Stimulated activated naive CD4-positive, alpha-beta T cell (primary cell): Measurements from ENCODE around the gene DPH3.
"Not testable (repeated sequence)": the region's sequence is repeated elsewhere in the genome, so short reads cannot be mapped to it uniquely, and the experiment has no call there.

Source experiments
- DNase-seq, 6 experiments: peaks; one replicate each; lab custom pipeline; 2025; lab: John Stamatoyannopoulos, UW

Gene DPH3

DNA sequence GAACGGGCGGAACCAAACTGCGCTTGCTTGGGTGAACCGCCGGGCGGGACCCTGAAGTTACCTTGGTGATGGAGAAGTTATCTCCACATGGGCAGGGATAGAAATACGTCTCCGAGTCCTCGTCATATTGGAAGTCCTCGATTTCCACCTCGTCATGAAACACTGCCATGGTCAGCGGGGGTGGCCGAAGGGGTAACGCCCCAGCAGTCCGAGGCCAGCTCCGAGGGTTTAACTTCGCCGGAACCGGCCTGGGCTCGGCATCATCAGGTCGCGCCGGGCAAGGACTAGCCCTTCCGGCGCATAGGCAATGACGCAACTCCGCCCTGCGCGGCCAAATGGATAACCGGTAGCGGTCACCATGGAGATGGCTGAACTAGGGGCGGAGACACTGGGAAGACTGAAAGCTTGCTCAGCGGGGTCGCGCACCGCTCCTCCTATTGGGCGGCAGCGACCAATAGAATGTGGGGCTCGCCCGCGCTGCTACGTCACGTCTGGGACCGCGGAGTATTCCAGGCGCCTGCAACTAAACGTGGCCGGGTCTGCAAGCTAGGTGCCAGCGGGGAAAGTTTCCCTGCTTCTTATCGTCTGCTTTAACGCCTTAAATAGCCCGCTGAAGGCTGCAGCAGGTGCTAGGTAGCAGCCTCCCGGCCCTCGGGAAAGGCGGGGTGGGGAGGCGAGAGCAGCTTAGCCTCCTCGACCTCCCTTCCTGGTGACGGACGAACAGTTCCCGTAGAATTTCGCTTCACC, at the start of gene DPH3, which contains the start of gene OXNAD1:
DPH3 (minus strand) TSS at position 236 of the 747 bp plus-strand sequence; CDS start at position 169, 67 bp downstream.
OXNAD1 (plus strand) TSS at position 505 of the 747 bp plus-strand sequence. CDS start 5,741 bp downstream, outside the sequence.
- peak; percentile 95 to 99 (median 98) for DNase-seq

DNA sequence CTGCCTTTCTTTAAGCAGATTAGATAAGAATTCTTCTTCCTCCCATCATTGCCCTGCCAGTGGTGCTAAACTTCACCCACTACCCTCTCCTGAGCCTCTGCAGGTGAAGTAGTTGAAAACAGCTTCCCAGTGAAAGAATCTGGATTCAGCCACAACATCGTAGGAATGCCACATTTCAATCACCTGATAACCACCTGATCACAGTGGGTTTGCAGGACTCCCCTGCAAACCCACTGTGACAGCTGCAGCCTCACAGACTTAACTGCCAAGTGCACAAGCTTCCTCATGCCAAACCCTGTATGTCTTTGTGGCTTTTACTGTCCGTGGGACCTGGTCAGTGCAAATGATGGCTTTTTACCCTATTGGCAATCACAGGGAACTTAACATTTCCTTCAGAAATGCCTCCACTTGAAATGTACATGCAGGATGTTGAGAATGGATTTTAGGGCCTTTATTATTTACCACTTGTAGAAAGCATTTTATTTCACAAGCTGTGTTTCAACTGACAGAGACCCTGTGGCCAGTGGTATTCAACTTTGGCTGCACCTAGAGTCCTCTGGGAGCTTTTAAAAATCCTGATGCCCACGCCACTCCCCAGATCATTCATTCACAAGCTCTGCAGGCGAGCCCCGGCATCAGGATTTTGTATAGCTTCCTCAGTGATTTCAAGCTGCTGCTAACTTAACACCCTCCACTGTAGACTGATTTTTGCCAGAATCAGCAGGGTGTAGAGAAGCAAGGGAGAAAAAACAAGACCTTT, 49.3 kb upstream of the DPH3 start:
- no peak for DNase-seq

- peak; percentile 42 to 74 (median 58) for DNase-seq
Measured at GRCh38 chr3:16311960-16312451, 47.3 kb upstream of the DPH3 start.

DNA sequence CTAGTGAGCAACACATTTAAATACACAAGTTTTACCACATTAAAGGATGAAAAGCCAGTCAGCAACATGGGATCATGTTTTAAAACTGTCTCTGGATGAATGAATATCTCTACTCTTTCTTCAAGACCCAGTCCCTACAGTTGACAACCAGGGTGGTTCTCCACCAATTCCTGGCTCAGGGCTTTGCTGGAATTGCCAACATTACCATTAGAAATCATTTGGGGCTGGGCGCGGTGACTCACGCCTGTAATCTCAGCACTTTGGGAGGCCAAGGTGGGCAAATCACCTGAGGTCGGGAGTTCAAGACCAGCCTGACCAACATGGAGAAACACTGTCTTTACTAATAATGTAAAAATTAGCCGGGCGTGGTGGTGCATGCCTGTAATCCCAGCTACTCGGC, 45.7 kb upstream of the DPH3 start:
- not testable (repeated sequence) for DNase-seq

GRCh38 chr3:16309558-16309957, 44.8 kb upstream of the DPH3 start:
- DNase-seq = peak in 5 of 6 experiments; percentile 39 to 61 (median 58)

GRCh38 chr3:16308727-16309126, 44.0 kb upstream of the DPH3 start:
- no peak for DNase-seq

DNA sequence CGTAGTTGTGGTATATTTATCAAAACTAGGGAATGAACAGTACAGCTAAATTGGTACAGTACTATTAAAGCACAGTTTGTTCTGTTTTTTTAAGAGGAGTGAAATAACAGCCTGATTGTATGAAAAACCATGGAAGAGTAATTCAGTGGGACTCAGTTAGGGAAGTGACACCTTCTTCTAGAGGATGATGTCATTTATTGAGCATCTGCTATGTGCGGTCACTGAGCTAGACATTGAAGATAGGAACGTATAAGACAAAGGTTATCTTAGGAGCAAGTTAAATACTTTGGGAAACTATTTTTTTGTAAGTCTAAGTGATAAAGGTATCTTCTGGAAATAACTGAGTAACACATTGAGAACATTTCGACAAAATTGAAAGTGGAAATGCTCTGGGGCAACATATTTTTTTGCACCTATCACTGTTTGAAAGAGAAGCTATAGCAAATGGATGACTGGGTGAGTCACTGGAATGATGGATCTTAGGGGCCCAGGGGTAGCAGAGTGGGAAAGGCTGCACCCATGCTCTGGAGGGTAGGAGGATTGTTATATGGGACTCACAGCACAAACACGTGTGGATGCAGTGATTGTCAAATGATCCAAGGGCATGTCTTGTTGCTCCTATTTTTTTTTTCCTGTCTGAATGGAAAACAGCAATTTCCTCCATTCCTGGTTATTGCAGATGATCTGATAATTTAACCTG, 43.2 kb upstream of the DPH3 start:
- no peak for DNase-seq

GRCh38 chr3:16305111-16305541, 40.4 kb upstream of the DPH3 start:
- DNase-seq = peak in 4 of 6 experiments; percentile 28 to 43 (median 34)

DNA sequence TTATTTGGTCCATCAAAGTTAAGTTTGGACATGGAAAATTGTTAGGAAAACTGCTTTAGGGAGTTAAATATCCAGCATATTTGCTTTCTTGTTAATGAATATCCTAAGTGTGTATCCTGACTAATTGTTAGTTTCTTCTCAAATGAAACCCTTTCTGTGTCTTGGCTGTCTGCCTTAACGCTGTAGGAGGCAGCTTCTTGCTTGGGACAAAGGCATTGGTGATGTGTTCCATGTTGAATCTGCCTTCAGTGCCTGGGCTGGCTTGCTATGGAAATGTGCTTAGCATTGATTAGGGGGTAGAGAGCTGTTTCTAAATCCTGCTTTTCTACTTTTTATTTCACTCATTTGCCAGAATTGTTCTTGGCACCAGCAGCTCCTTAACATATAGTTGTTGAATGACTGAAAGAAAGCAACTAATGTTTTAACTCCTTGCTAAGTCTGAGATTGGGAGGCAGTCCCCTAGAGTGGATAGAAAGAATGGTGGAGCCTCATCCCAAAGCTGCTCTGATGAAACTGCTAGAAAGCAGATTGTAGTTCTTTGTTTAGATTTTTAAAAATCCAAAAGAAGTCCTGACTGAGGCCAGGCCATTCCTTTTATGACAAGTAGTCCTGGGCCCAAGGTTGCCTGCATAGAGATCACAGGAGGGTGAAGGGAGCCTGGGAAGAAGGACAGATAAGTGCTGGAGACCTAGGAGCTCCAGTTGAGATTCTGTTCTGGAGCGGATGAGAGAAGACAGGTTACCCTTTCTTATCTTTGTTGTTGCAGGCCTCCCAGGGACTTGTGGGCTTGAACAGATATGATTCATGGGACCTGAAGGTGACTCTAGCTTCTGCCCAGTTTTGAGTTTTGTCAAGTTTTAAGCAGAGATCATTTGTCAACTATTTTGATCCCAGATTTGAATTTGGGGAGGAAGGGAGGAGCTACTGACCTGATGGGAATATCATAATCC, 39.6 kb upstream of the DPH3 start:
- DNase-seq = no peak

DNA sequence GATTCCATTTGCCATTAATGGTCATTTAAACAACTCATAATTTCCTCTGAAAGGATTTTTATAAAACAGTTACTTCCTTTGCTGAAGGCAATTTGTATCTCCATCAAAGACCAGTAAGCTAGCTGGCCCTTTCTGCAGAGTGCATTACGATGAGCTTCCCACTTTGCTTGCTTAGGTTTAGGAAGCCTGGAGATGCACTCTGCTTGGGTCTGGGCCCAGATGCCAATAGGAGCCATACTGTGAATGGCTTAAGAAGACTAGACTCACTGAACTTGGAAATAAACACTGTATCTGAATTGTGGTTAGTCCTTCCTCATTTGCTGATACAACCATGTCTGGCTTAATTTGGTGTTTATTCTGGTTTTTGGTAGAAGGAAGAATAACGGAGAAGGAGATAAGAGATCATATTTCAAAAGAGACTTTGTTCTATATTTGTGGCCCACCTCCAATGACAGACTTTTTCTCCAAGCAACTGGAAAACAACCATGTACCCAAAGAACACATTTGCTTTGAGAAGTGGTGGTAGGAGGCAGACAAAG, 38.4 kb upstream of the DPH3 start:
- DNase-seq = no peak

DNA sequence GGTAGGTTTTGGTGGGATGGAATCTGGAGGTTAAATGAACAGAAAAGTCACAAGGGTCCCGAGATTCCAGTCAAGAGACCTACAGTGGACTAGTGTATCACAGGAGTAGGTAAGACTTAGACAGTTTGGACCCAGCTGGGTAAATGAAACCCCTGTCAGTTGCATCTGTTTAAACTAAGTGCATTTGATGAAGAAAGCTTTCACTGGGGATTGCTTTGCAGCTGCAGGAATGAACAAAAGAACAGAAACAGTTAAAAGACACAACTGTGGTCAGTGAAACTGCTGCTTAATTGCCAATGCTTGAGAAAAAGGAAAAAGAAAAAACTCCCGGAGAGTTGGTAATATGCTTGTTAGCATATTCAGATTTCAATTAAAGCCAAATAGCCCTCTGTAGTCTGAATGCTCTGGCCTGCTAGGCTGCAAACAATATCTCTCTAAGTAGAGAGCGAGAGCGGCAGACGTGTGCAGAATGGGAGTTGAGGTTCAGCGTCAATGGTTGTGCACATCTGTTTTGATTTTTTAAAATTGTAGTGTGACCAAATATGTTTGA, 37.4 kb upstream of the DPH3 start:
- DNase-seq = no peak

DNA sequence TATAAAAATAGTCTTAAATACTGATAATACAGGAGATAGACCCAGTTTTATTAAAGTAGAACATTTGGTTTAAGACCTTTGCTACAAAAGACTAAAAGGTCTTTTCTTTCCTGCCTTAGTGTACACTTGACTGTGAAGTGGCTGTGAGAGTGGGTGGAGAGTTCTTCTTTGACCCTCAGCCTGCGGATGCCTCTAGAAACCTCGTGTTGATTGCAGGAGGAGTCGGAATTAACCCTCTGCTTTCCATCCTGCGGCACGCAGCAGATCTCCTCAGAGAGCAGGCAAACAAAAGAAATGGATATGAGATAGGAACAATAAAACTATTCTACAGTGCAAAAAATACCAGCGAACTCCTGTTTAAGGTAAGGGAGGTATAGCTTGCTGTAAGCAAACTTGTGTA, 36.8 kb upstream of the DPH3 start:
- DNase-seq = no peak

GRCh38 chr3:16300881-16301359, 36.2 kb upstream of the DPH3 start:
- peak in 5 of 6 experiments; percentile 35 to 82 (median 79) for DNase-seq

DNA sequence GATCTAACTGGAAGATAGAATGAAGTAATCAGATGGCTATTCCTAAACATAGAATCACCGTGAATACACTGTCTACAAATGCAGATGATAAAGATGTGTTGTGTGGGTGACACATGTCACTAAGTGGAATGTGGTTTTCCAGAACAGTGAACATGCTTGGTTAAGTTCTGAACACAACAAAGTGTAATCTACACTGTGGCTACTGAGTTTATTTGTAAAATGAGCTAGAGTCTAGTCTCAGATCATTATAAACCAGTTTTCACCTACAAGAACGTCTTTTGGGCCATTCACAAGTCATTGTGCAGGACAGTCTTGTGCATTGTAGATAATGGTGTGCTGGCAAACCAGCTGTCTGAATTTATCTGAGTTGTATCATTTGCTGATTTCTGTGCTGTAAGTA, 35.6 kb upstream of the DPH3 start:
- DNase-seq = peak in 1 of 6 experiments; percentile 20

- no peak for DNase-seq
Measured at GRCh38 chr3:16299746-16300145, 35.0 kb upstream of the DPH3 start.

DNA sequence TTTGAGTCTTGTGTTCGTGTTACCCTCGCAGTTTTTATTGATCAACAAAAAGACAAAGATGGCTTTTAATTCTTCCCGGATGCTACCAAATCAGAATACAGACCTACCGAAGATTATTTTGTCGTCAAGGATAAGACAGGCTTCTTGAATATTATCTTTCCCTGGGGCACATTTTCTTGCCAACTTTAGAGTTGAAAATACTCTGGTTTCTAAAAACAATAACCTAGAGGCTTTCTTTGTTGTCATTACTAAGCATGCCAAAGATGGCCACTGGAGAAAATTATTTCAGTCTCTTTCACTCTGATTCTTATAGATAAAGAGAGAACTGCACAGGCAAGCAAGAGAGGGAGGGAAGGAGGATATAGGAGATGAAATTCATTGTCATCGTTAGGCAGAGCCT, 34.1 kb upstream of the DPH3 start:
- DNase-seq = no peak

DNA sequence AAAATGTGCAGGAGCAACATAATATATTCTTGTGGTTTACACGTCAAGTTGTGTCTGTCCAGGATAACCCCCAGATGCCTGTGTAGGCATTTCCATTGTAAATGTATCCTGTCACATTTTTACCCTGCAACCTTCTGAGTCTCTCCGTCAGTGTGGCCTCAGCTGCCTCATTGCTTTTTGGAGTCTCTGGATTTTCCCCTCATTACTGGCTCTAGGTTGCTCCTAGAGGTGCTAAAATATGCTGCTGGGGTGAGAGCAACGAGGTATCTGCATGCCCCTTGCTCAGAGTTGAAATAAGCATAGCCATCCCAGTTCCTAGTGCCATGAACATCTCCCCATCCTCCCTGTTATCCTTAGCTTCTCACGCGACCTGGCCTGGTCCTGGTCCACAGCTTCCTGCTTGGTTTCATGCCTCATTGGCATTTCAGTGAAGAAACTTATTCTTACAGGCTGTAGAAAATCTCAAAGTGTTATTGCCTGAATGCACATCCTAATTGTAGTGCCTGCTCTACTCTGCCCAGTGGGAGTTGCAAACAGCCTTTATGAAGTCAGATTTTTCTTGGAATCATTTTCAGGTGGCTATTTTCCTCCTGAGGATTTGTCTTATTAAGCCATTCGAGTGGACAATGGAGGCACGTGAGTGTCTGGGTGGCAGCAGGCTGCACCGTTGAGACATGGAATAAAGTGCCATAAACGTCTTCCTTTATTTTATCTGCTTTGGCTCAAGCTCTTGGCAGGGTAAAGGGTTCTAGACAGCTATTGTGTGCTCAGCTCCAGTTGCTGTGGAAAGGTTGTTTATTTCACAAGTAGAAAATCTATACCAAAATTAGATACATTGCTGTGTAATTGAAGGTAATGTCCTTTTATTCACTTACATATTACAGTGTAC, 33.5 kb upstream of the DPH3 start:
- no peak for DNase-seq

- no peak for DNase-seq
Measured at GRCh38 chr3:16295298-16295890, 30.7 kb upstream of the DPH3 start.

DNA sequence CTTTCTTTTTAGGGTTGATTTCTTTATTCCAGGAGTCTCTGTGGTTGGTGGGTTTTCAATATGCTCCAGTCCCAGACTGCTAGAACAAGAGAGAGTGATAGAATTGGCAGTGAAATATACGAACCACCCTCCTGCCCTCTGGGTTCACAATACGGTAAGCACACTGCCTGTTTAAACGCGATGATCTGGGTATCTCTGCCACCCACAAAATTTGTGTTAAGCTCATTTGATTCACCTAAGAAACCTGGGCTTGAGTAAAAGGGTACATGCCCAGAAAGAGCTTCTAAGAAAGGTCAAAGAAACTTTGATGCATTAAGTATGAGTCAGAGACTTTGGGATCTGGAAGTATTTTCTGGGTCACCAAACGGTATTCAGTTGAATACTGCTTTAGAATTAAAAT, 30.1 kb upstream of the DPH3 start:
- no peak for DNase-seq
